ENCODE data around the gene SLC12A6. TPM values are rescaled to one million over a fixed set of nuclear protein-coding genes. Genes with fewer than 3 reads are reported as not detected.

SLC12A6 gene
- total and polyA plus RNA-seq, 2 of the 13 experiments (the other 11 are each of a cell fraction or from before 2014, with no cell fraction given) = 15.2 to 30.1 TPM

DNA sequence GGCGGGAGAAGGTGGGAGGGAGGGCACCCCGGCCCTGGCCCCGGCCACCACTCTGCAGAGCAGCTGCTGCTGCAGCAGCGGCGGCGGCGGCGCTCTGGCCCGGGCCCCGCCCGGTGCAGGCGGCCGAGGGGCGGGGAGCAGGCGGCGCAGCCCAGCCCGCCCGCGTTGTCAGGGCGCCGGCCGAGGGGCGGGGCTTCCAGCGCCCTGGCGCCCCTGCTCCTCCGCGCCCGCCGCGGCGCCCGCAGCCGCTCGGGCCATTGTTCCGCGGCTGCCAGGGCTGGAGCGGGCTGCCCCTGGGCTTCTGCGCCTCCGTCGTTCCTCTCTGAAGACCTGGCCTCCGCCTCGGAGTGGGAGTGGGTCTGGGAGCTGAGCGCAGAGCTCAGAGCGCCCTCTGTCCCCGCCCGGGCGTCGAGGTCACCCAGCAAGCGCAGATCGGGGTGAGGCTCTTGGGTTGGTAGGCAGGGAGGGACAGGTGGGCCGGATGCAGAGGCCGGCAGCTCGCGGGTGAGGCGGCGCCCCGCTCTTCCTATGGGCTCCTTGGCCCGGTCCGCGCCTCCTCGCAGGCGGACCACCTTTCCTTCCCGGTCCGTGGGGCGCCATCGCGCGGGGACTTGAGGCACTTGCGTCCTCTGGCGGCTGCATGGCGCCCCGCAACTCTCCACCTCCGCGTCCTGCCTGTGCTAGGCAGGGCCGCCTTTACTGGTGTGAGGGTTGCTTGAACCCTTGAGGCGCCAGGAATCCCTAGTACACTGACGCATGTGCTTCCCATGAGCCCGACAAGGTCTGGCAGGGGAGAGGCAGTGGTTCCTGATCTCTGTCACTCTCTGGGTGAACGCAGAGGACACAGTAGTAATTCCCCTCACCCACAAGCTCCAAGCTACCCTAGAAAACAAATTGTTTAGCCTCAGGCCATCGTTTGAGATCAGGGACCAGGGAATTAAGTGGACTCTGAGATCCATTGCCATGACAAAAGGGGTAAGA, 29.8 kb upstream of the SLC12A6 start, which contains the start of gene LPCAT4 (continued):
- TF ChIP-seq, protein P1, sequence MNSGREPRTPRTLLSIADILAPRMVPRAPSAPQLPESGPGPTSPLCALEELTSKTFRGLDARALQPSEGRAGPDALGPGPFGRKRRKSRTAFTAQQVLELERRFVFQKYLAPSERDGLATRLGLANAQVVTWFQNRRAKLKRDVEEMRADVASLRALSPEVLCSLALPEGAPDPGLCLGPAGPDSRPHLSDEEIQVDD (CRISPR knock-in tag; IDR thresholded peaks at IDR 0.05; ENCODE audit: borderline replicate concordance) = no peak
- TF ChIP-seq SIN3A (IDR thresholded peaks at IDR 0.05; ENCODE audit: borderline replicate concordance, low read depth, low read length) (no peak), ZNF577 (CRISPR knock-in tag; IDR thresholded peaks at IDR 0.05; ENCODE audit: borderline replicate concordance, low read depth) (no peak), NBN (conservative IDR thresholded peaks at IDR 0.05) (no peak), RAD51 (IDR thresholded peaks at IDR 0.05; ENCODE audit: borderline replicate concordance) (no peak), THAP8 (CRISPR knock-in tag; IDR thresholded peaks at IDR 0.05; ENCODE audit: borderline replicate concordance) (no peak), NFE2L2 (IDR thresholded peaks at IDR 0.05; ENCODE audit: low read length) (no peak), ZNF740 (CRISPR knock-in tag; IDR thresholded peaks at IDR 0.05) (no peak), ZBTB1 (CRISPR knock-in tag; IDR thresholded peaks at IDR 0.05; ENCODE audit: borderline replicate concordance) (no peak), EZH2 (conservative IDR thresholded peaks at IDR 0.05; ENCODE audit: low read depth, low read length) (no peak), SMYD3 (CRISPR knock-in tag; IDR thresholded peaks at IDR 0.05) (0 out of 2 replicates have a peak, but pooled peaks have one; percentile 34), ARNTL (CRISPR knock-in tag; IDR thresholded peaks at IDR 0.05) (0 out of 2 replicates have a peak, but pooled peaks have one; percentile 29), MTF1 (CRISPR knock-in tag; IDR thresholded peaks at IDR 0.05) (no peak), ZNF263 (CRISPR knock-in tag; IDR thresholded peaks at IDR 0.05) (no peak), FOXP4 (CRISPR knock-in tag; IDR thresholded peaks at IDR 0.05) (peak; percentile 45; the same call in 1 of the 2 replicates), HMGA1 (CRISPR knock-in tag; conservative IDR thresholded peaks at IDR 0.05) (no peak), ARNT2 (CRISPR knock-in tag; IDR thresholded peaks at IDR 0.05; ENCODE audit: low read depth) (peak; percentile 69; the same call in 1 of the 2 replicates), SIN3B (IDR thresholded peaks at IDR 0.05; ENCODE audit: low read length) (no peak), PHF21A (CRISPR knock-in tag; IDR thresholded peaks at IDR 0.05) (peak; percentile 23; the same call in 1 of the 2 replicates), ZBTB8A (CRISPR knock-in tag; IDR thresholded peaks at IDR 0.05; ENCODE audit: borderline replicate concordance, low read depth) (0 out of 2 replicates have a peak, but pooled peaks have one; percentile 63), IRX3 (CRISPR knock-in tag; IDR thresholded peaks at IDR 0.05; ENCODE audit: borderline replicate concordance, low read depth) (no peak), MTA1 (CRISPR knock-in tag; IDR thresholded peaks at IDR 0.05; ENCODE audit: borderline replicate concordance) (peak; percentile 76; the same call in 1 of the 2 replicates), ZFX (CRISPR knock-in tag; IDR thresholded peaks at IDR 0.05; ENCODE audit: low read depth) (peak; percentile 76), ELF1 (CRISPR knock-in tag; IDR thresholded peaks at IDR 0.05) (peak; percentile 40), ZNF101 (CRISPR knock-in tag; IDR thresholded peaks at IDR 0.05; ENCODE audit: borderline replicate concordance, low read depth) (no peak), GATAD1 (CRISPR knock-in tag; IDR thresholded peaks at IDR 0.05) (no peak), ZNF3 (CRISPR knock-in tag; IDR thresholded peaks at IDR 0.05) (no peak), ETV6 (CRISPR knock-in tag; conservative IDR thresholded peaks at IDR 0.05) (0 out of 2 replicates have a peak, but pooled peaks have one; percentile 27)

All from HepG2 (cell line).